ENCODE measurements around the gene GALNT17.

DNA sequence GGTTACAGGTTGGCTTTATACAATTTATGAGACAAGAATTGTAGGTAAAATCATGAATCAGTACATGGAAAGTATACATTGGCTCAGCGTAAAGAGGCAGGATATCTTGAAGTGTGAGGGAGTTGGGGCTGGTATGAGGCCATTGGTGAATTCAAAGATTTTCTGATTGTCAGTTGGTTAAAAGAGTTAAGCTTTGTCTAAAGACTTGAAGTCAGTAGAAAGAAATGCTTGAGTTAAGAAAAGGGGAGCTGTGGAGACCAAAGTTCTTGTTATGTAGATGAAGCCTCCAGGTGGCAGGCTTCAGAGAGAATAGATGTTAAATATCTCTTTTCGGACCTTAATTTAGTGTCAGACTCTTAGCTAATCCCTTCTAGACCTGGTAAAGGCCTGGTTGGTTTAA, 341.0 kb downstream of the GALNT17 start:
- TF ChIP-seq POLR2A (IDR thresholded peaks at IDR 0.05; ENCODE audit: low read length): no peak
- TF ChIP-seq GATA1 (IDR thresholded peaks at IDR 0.05; ENCODE audit: low read depth, low read length): no peak

All from erythroblast (primary cell).